IPS-15b (cell line): ENCODE results near the gene RASSF4.

Experiments used
- H3K27me3 ChIP-seq: one replicate; pipeline ENCODE4 v1.6.1; 2013; ENCODE audit warnings: low read length; ENCODE audit not compliant: control insufficient read depth, insufficient read depth
- H3K36me3 ChIP-seq: one replicate; pipeline ENCODE4 v1.6.1; 2013; ENCODE audit warnings: low read length; ENCODE audit not compliant: control insufficient read depth, insufficient read depth
- H3K4me1 ChIP-seq: one replicate; pipeline ENCODE4 v1.6.1; 2013; ENCODE audit warnings: mild to moderate bottlenecking, low read length; ENCODE audit not compliant: control insufficient read depth, insufficient read depth
- H3K4me3 ChIP-seq: one replicate; pipeline ENCODE4 v1.5.1; 2013; ENCODE audit warnings: low read depth, low read length
- H3K9ac ChIP-seq: one replicate; pipeline ENCODE4 v1.6.1; 2013; ENCODE audit warnings: low read depth, mild to moderate bottlenecking, low read length
- H3K9me3 ChIP-seq: one replicate; pipeline ENCODE4 v1.6.1; 2013; ENCODE audit warnings: mild to moderate bottlenecking, low read length; ENCODE audit not compliant: control insufficient read depth, insufficient read depth

RASSF4 gene

GRCh38 chr10:44959247-44960087, at the start of gene RASSF4:
Gene RASSF4, plus strand, starts transcription at chr10:44959802. Its CDS starts 10,401 bp downstream, at chr10:44970203.
- Histone ChIP-seq H3K27me3 (peaks cover 9% of the 10 kb centered on the region), H3K36me3 (no peaks in the 10 kb centered on the region), H3K4me3 (peak within 1 kb of the TSS; percentile 87), H3K9me3 (no peaks in the 10 kb centered on the region), H3K4me1 (peaks cover 19% of the 10 kb centered on the region), H3K9ac (peak within 1 kb of the TSS; percentile 93)

- Histone ChIP-seq H3K36me3 (no peaks in the 10 kb centered on the region), H3K4me1 (peaks cover 2% of the 10 kb centered on the region), H3K27me3 (no peaks in the 10 kb centered on the region), H3K9ac (no peak overlapping the region), H3K9me3 (no peaks in the 10 kb centered on the region), H3K4me3 (no peak overlapping the region)
Measured at GRCh38 chr10:44909910-44910309, 49.7 kb upstream of the RASSF4 start.

GRCh38 chr10:44910602-44911001, 49.0 kb upstream of the RASSF4 start:
- no peaks in the 10 kb centered on the region for H3K27me3 ChIP-seq
- H3K4me1 ChIP-seq: peaks cover 2% of the 10 kb centered on the region
- H3K4me3 ChIP-seq: no peak overlapping the region
- no peak overlapping the region for H3K9ac ChIP-seq
- no peaks in the 10 kb centered on the region for H3K9me3 ChIP-seq
- no peaks in the 10 kb centered on the region for H3K36me3 ChIP-seq

- no peaks in the 10 kb centered on the region for H3K27me3 ChIP-seq
- no peak within 1 kb of the TSS for H3K4me3 ChIP-seq
- H3K9me3 ChIP-seq: no peaks in the 10 kb centered on the region
- H3K36me3 ChIP-seq: no peaks in the 10 kb centered on the region
- H3K9ac ChIP-seq: no peak within 1 kb of the TSS
- peaks cover 2% of the 10 kb centered on the region for H3K4me1 ChIP-seq
Measured at GRCh38 chr10:44911081-44911540, 48.5 kb upstream of the RASSF4 start, which contains the start of gene TMEM72. Gene TMEM72, plus strand, starts transcription at chr10:44911337. Its CDS starts 176 bp downstream, at chr10:44911513.

GRCh38 chr10:44911951-44912350, 47.7 kb upstream of the RASSF4 start:
- Histone ChIP-seq H3K9ac (no peak overlapping the region), H3K27me3 (no peaks in the 10 kb centered on the region), H3K9me3 (no peaks in the 10 kb centered on the region), H3K4me3 (no peak overlapping the region), H3K4me1 (peaks cover 2% of the 10 kb centered on the region), H3K36me3 (no peaks in the 10 kb centered on the region)

GRCh38 chr10:44913350-44914081, 46.1 kb upstream of the RASSF4 start:
- no peaks in the 10 kb centered on the region for H3K9me3 ChIP-seq
- no peak overlapping the region for H3K4me3 ChIP-seq
- no peaks in the 10 kb centered on the region for H3K27me3 ChIP-seq
- peaks cover 2% of the 10 kb centered on the region for H3K4me1 ChIP-seq
- no peaks in the 10 kb centered on the region for H3K36me3 ChIP-seq
- no peak overlapping the region for H3K9ac ChIP-seq

GRCh38 chr10:44914891-44915290, 44.7 kb upstream of the RASSF4 start:
- H3K27me3 ChIP-seq: no peaks in the 10 kb centered on the region
- H3K9ac ChIP-seq: no peak overlapping the region
- H3K36me3 ChIP-seq: no peaks in the 10 kb centered on the region
- no peaks in the 10 kb centered on the region for H3K4me1 ChIP-seq
- no peak overlapping the region for H3K4me3 ChIP-seq
- H3K9me3 ChIP-seq: no peaks in the 10 kb centered on the region

GRCh38 chr10:44916429-44916828, 43.2 kb upstream of the RASSF4 start:
- Histone ChIP-seq H3K4me1 (no peaks in the 10 kb centered on the region), H3K4me3 (no peak overlapping the region), H3K9ac (no peak overlapping the region), H3K27me3 (no peaks in the 10 kb centered on the region), H3K36me3 (no peaks in the 10 kb centered on the region), H3K9me3 (no peaks in the 10 kb centered on the region)

GRCh38 chr10:44917848-44918247, 41.8 kb upstream of the RASSF4 start:
- H3K36me3 ChIP-seq: no peaks in the 10 kb centered on the region
- no peaks in the 10 kb centered on the region for H3K9me3 ChIP-seq
- no peaks in the 10 kb centered on the region for H3K27me3 ChIP-seq

GRCh38 chr10:44920252-44920651, 39.4 kb upstream of the RASSF4 start:
- Histone ChIP-seq H3K36me3 (no peaks in the 10 kb centered on the region), H3K27me3 (no peaks in the 10 kb centered on the region)

More at GRCh38 chr10:44917848-44918247, 41.8 kb upstream of the RASSF4 start:
- no peaks in the 10 kb centered on the region for H3K4me1 ChIP-seq
- H3K9ac ChIP-seq: no peak overlapping the region
- H3K4me3 ChIP-seq: no peak overlapping the region

GRCh38 chr10:44921061-44921460, 38.5 kb upstream of the RASSF4 start:
- no peaks in the 10 kb centered on the region for H3K9me3 ChIP-seq

More at GRCh38 chr10:44920252-44920651, 39.4 kb upstream of the RASSF4 start:
- H3K4me3 ChIP-seq: no peak overlapping the region
- no peaks in the 10 kb centered on the region for H3K4me1 ChIP-seq
- no peak overlapping the region for H3K9ac ChIP-seq
- H3K9me3 ChIP-seq: no peaks in the 10 kb centered on the region

More at GRCh38 chr10:44921061-44921460, 38.5 kb upstream of the RASSF4 start:
- Histone ChIP-seq H3K36me3 (no peaks in the 10 kb centered on the region), H3K4me1 (no peaks in the 10 kb centered on the region), H3K9ac (no peak overlapping the region), H3K4me3 (no peak overlapping the region), H3K27me3 (no peaks in the 10 kb centered on the region)
